ENCODE data around the gene CEACAM8.

- TF ChIP-seq CTCF (IDR thresholded peaks at IDR 0.05; ENCODE audit: extremely low read depth in 1 of 2, insufficient read depth in 1 of 2, low read depth in 1 of 2, low read length in 2 of 2) = no peak
- no peak for TF ChIP-seq EZH2 (IDR thresholded peaks at IDR 0.05; ENCODE audit: borderline replicate concordance, low read depth, low read length, severe bottlenecking)
- TF ChIP-seq JUN (IDR thresholded peaks at IDR 0.05; ENCODE audit: borderline replicate concordance, insufficient read depth, insufficient read length, low read depth) = no peak
- TF ChIP-seq POLR2A (IDR thresholded peaks at IDR 0.05; ENCODE audit: low read depth, low read length) = no peak
- no peak for TF ChIP-seq MAX (IDR thresholded peaks at IDR 0.05; ENCODE audit: insufficient read depth, insufficient read length)
- TF ChIP-seq POLR2AphosphoS5 (IDR thresholded peaks at IDR 0.05; ENCODE audit: insufficient read depth, low read depth, low read length) = no peak
- no peak for TF ChIP-seq FOS (IDR thresholded peaks at IDR 0.05; ENCODE audit: borderline replicate concordance, insufficient read depth, low read length)
Measured at GRCh38 chr19:42576241-42576640, 18.5 kb downstream of the CEACAM8 start.

Measured in endothelial cell of umbilical vein (primary cell).